NCI-H1417 treated with DMSO at 0.1 percent for 48 hours (cell line): ENCODE results near the gene RAC3.

Experiments used
- DNase-seq: peaks from one replicate; lab custom pipeline; 2025; lab: John Stamatoyannopoulos, UW

The RAC3 gene

DNA sequence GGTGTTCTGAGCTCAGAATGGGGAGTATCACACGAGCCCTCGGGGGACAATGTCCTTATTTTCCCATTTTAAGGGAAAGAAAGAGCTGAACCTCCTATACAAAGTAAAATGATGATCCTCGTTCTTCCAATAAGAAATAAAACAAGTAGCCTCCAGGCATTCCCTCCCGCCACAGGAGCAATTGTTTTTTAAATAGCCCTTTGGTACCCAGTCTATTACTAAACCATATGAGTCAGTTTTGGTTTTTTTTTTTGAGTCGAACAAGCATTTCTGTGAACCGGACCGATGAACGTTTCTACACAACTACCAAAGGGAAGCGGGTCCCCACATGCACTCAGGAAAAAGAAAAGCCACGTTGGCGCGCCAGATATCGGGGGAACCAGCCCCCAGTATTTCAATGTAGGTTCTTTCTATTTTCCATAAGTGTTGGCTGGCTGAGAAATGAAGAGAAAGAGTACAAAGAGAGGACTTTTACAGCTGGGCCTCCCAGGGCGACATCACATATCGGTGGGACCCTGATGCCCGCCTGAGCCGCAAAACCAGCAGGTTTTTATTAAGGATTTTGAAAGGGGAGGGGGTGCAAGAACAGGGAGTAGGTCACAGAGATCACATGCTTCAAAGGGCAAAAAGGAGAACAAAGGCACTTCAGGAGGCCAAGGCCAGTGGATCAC, 9.8 kb downstream of the RAC3 start:
- DNase-seq = no peak

DNA sequence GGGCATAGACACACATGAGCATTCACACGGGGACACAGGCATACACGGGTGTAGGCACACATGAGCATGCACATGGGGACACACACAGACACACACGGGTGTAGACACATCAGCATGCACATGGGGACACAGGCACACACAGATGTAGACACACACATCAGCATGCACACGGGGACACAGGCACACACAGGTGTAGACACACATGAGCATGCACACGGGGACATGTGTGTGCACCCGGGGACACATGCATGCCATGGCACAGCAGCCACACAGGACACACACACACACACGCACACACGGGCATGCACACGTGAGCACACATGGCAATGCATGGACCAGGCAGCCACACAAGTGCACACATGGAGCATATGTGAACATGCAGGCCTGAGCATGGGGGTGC, 11.2 kb downstream of the RAC3 start:
- DNase-seq = no peak

DNA sequence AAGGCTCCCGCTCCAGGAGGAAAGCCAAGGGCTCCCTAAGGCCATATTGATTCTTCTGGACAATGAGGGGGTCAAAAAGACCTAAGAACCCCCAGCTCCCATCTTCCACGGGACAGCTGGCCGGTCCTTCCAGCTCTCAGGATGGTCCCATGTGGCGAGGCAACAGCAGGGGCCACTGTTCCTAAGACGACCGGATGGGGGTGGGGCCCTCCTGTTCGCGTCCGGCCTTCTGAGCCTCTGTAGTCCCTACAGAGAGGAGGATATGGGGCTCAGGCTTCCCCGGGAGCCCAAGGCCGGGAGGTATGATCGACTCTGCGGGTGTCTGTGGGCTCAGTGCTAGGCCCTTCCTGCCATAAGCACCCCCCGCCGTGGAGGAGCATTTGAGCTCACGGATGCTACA, 12.0 kb downstream of the RAC3 start:
- no peak for DNase-seq

DNA sequence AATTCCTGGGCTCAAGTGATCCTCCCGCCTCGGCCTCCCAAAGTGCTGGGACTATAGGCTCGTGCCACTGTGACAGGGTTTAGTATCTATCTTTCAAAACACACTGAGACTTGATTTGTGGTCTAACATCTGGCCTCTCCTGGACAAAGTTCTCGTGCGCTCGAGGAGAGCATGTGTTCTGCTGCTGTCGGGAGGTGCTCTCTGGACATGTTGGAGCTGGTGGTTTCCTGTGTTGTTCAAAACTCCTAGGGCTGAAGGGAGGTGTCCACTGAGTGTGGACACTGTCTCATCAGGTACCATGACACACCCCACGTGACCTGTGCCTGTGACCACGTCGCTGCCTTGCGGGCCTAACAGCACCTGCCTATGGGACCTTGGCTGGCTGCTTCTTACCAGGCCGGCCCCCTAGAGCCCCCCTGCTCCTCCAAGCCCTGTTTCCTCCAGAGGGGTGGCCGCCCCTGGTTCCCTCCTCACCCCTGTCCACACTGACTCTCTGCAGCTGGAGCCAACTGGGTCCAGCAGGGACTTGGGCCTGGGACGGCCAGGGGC, 14.5 kb downstream of the RAC3 start:
- DNase-seq = no peak

DNA sequence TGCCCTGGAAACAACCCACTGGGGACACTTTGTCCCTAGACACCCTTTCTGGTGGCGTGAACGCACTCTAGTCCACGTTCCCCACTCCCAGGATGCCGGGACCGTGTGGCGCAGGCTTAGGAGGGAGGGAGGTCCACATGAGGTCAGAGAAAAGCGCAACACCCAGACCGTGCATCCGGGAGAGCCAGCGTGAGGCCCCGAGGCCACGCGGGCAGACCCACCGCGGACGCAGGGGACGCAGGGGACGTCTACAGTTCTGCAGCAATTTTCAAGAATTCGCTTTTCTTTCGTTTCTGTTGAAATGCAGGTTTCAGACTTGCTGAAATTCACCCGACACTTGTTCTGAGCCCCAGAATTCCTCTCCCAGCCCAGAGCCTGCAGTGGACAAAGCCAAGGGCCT, 15.4 kb downstream of the RAC3 start:
- no peak for DNase-seq

DNA sequence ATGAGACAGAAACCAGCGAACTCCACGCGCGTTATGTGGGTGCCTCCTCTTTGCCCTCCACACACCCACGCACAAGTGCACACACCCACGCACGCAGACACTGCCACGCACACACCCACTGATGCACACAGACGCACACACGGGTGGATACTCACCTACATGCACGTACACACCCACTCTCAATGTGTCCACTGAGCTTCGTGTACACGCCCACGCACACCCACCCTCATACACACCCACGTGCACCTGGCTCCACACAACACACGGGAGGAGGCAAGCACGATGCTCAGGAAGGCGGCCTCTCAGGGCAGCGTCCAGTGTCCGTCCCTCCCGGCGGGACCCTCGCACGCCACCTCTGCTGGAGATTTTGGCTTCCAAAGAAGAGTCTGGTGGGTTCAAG, 15.9 kb downstream of the RAC3 start:
- no peak for DNase-seq

DNA sequence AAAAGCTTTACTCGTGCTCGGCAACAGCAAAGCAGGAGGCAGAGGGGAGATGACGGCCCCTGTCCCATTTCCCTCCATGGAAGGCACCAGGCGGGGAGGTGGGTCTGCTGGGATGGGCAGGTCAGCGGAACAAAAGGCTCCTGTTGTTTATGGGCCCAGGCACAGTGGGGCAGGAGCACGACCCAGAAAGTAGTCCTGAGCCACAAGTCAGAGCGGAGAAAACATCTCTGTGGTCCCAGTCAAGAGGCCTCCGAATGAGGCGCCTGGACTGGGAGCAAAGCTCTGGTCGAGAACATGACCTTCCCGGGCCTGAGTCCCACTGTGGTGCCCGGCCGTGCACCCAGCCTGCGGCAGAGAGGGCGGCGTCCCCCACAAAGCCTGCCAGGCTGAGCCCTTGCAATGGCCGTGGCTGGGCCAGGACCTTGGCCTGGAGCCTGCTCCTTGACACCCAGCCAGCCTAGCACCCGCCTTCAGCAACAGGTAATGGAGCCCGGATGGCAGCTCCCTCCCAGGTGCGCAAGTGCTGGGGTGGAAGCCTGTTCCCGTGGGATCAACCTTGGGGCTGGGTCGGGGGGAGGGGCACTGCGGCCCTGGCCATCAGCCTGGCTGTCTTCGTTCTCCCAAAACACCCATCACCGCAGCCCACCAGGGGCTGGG, 16.6 kb downstream of the RAC3 start:
- no peak for DNase-seq

DNA sequence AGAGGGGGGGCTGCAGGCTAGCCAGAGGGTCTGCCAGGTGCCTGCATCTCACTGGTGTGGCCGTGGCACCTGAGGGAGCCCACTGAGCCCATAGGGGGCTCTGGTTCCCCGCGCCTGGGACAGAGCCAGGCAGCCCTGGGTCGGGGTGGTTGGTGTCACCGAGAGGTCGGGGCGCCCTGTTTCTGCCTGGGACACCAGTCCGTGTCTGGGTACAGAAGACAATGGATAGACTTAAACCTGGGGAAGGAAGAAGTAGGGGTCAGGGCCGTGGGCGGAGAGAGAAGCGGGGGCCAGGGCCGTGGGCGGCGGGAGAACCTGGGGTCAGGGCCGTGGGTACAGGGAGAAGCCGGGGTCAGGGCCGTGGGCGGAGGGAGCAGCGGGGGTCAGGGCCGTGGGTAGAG, 17.1 kb downstream of the RAC3 start:
- DNase-seq = no peak

DNA sequence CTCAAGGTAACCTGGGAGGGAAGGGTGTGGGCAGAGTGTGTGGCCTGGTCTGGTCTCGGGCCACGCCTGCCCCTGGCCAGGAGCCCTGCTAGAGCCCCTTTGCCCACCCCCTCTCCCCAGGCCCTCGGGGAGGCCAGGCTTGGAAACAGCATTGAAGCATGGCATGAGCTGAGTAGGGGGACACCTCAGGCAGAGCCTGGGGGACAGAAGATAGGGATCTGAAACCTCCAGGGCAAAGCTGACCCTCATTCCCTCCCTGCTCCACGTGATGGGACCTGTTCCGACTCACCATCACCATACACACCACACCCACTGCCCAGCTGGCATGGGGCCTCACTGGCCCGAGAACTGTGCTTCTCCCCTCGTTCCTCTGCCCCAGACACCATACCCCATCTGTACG, 17.6 kb downstream of the RAC3 start:
- DNase-seq = no peak

DNA sequence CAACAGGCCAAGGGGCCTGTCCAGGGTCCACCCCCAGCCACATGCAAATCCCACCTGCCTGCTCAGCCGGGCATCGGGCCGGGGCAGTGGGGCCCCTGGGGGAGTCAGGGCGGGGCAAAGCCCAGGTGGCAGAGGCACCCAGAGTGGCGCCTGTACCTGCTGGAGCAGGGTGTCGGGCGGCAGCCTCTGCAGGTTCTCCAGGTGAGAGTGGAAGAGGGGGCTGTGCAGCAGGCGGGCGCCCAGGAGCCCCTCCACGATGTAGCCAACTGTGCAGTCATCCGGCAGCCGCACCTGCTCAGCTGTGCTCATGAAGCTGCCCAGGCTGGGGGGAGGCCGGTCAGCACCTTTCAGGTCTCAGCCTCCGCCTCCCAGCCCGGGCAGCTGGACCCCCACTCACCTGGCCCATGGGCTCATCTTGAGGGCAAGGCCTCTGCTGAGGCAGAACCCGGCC, 18.1 kb downstream of the RAC3 start:
- DNase-seq = no peak

DNA sequence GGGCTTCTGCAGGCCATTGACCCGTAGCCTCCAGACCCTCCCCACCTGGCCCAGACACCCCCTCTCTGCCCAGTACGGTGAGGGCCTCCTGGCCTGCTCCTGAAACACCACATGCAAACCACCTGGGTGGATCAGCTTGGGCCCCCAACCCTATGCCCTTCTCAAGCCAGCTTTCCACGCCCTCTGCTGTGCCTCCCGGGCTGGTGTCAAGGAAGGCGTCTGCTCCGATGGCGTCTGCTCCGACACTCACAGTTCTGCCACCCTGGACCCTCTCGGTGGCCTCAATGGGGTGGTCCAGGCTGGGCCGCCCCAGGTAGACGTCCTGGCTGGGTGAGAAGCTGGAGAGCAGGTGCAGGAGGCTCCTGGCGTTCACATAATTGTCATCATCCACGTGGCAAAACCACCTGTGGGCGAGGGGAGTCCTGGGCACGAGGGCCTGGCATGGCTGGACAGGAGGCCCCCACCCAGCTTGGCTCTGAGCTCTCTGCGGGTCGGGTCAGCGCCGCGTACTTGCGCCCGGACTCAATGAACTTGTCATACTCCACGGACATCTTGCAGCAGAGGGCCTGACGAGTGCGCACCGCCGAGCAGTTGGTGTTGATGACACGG, 18.8 kb downstream of the RAC3 start:
- DNase-seq = no peak

DNA sequence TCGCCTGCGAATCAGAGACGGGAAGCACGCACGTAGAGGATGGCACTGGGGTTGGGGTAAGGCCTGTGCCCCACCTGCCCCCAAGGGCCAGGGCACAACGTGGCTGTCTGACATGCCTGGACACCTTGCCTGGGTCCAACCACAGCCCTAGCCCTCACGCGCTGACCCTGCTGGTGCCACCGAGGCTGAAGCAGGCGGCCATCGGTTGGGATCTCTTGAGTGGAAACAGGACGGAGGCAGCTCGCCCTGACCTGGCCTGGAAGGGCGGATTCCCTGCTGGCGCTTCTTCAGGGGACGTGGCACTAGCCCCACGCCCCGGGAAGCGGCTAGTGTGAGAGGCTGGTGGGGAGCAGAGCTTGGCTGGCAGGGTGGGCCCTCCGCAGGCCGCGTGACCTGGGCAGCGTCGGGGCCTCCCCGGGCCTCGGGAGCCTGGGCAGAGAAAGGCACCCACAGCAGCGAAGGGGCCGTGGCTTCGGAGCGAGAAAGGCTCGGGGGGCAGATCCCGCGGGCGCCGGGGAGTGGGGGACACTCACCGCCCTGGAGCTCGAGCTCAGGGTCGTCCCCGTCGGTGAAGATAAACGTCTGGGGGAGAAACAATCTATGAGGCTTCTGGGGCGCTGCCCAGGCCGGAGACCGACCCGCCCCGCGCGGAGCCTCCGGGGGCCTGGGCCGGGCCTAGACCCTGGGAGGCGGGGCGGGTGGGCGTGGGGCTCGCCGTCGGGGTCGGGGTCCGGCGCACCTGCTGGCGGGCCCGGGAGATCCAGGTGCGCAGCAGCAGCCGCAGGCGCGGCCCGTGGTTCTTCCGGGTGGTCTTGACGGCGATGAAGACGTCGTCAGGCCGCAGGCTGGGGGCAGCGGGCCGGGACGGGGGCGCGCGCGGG, 19.5 kb downstream of the RAC3 start:
- no peak for DNase-seq

DNA sequence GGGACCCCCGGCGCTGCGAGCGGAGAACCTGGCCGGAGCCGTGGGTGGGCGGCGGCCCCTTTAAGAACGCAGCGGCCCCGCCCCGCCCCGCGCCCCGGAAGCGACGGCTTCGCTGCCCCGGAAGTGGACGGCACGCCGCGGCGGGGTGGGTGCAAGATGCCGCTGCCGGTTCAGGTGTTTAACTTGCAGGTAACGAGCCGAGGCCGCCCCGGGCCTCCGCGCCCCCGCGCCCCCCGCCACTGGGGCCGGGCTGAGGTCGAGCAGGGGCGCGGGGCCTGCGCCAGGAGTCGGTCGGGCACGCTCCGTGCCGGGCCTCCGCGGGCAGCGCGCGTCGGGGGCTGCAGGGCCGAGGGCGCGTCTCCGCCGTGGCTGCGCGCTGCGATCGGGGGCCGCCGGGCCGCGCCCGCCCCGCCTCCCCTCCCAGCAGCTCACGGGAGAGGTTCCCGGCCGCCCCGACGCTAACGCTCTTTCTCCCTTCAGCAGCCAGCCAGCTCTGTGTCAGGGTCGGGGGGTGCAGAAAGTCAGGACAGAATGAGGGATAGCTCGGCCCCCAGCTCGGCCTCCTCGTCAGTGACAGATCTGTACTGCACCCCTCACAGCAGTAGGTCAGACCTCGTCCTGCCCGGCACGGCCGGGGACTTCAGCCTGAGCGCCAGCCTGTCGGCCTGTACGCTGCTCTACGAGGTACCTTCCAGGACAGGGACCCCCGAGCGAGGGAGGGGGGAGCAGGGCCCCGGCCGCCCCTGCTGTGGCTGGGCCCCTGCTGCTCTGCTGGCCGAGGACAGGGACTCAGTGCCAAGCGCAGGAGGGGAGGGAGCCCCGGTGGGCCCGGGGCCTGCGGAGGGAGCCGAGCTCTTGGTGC, 20.5 kb downstream of the RAC3 start, which contains the start of the genes GPS1 and RFNG:
GPS1 (plus strand) TSS at position 123 of the 862 bp plus-strand sequence; CDS start at position 157, 34 bp downstream.
RFNG (minus strand) TSS at position 36 of the 862 bp plus-strand sequence. CDS start 45 bp downstream, outside the sequence.
- no peak for DNase-seq

DNA sequence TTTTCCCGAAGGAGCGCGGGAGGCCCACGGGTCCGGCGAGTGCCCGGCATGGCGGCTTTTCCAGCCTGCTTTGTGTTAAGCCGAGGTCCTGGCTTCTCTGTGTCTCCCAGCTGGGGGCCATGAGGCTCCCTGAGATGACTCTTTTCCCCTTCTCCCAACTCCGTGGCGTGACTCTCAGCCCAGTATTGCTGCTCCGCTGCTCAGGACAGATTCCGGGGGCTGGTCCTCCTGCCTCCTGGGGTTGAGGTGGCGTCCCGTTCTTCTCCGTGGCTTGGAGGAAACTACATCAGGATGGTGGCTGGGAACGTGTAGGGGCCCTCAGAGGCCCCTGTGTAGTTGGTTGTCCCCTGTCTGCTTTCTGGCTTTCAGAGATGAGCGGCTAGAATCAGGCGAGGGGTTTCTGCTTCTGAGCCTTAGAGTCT, 21.2 kb downstream of the RAC3 start:
- no peak for DNase-seq

DNA sequence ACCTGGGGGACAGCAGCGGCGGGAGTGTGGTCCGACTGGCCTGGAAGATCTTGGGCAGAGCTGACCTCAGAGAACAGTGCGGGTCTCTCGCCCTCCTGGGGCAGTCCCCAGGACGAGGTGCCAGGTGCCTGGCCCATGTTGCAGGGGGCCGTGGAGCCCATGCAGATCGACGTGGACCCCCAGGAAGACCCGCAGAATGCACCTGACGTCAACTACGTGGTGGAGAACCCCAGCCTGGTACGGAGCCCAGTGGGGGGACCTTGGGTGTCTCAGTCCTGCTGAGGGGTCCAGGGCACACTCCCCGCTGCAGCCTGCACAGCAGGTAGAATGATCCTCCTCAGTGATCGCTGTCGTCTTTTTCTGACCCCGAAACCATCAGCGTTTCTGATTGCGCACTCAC, 21.7 kb downstream of the RAC3 start:
- no peak for DNase-seq

DNA sequence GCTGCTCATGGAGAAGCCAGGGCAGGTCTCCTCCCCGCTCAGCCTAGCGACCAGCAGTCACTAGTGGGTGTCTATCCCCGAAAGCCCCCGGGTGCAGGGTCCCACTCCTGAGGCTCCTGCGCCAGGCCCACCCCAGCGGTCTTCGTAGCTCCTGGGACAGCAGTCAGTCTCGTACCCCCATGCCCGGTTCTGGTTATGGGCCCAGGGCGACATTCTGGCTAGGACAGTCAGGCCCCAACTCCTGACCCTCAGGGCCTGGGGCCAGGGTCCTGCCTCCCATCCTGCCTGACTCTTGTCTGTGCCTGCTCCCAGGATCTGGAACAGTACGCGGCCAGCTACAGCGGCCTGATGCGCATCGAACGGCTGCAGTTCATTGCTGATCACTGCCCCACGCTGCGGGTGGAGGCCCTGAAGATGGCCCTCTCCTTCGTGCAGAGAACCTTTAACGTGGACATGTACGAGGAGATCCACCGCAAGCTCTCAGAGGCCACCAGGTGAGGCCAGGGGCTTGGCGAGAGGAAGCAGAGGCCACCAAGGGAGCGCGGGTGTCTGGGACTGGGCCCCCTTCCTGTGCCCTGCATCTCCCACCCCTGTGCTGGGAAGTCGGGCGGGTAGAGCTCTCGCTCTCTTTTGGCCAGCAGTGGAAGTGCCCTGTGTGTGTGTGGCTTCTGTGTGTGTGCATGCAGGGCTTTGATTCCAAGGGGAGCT, 22.2 kb downstream of the RAC3 start:
- no peak for DNase-seq

DNA sequence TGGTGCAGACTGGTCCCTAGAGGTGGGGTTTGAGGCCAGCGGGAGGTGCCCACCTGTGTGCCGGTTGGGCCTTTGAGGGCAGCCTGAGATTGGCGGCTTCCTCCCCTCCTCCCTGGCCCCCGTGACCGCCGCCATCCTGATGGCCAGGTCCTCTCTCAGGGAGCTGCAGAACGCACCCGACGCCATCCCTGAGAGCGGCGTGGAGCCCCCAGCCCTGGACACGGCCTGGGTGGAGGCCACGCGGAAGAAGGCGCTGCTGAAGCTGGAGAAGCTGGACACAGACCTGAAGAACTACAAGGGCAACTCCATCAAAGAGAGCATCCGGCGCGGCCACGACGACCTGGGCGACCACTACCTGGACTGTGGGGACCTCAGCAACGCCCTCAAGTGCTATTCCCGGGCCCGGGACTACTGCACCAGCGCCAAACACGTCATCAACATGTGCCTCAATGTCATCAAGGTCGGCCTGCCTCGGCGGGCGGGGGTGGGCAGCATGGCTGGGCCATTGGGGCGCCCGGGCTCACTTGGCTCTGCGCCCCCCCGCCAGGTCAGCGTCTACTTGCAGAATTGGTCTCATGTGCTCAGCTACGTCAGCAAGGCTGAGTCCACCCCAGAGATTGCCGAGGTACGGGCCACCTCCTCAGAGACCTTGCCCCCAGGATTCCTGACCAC, 23.0 kb downstream of the RAC3 start:
- no peak for DNase-seq

DNA sequence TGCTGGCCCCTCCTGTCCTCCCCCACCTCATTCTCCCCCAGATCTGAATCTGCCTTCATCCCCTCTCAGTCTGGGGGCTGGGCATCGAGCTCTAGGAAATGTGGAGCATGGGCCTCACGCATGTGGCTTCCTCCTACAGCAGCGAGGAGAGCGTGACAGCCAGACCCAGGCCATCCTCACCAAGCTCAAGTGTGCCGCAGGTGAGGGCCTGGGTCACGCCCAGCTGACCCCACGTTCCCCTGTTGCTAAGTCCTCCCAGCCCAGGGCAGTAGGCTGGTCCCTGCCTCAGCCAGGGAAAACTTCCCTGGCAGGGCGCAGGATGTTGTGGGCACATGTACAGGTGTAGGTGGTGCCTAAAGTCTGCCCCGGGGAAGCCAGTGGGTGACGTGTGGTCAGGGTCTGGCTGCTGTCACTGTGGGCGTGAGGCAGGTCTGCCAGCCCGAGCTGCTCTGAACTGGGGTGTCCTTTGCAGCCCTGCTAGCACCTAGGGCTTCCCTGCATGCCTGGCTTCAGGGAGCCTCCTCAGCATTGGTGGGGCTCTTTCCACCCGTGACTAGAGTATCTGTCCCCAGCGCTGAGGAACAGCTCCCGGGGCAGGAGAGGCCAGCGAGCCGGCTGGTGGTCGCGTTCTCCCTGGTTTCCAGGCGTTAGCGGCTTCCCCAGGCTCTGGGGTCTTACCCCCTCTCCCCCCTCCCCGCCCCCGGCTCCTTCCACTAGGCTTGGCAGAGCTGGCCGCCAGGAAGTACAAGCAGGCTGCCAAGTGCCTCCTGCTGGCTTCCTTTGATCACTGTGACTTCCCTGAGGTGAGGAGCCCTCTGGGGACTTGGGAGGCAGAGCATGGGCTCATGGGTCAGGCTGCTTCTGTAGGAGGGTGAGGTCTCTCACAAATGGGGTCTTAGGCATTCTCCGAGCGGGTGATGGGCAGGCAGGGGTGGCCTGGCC, 23.8 kb downstream of the RAC3 start:
- DNase-seq = no peak
